ENCODE measurements around the gene ARHGAP8.
"Not testable (repeated sequence)": the region's sequence is repeated elsewhere in the genome, so short reads cannot be mapped to it uniquely, and the experiment has no call there.

The ARHGAP8 gene

DNA sequence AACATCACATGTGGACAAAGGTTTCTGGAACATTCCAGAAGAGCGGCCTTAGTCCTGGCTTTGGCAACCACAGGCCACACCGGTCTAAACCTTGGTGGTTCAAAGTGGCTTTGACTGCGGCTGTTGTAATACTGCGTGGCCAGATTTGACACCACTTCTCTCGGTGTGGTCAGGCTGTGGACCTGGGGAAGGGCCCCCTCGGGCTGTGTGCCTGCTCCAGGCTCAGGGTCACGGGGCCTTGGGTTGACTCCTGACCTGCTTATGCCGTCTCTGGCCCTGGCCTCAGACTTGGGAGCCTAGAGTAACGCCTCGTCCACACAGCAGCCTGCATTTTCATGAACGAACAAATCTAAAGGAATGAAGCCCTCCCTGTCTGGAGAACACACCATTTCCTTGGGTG, 139.4 kb downstream of the ARHGAP8 start:
- DNase-seq = no peak

DNA sequence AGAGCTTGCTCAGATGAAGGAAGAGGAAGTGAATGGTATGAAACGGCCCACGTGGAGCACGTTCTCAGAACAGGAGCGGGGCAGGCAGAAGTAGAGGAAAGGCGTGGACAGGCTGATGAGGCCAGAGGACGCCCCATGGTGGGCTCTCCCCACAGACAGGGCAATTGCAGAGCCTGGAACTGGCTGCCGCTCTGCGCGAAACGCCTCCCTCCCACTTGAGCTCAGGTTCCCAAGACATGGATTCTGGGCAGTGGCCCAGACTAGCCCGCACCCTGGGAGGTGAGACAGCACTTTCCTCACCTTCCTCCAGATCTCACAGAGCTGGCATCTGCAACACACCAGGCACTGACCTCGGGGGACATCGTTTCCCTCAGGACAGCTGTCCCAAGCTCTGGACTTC, 139.9 kb downstream of the ARHGAP8 start:
- DNase-seq = no peak

DNA sequence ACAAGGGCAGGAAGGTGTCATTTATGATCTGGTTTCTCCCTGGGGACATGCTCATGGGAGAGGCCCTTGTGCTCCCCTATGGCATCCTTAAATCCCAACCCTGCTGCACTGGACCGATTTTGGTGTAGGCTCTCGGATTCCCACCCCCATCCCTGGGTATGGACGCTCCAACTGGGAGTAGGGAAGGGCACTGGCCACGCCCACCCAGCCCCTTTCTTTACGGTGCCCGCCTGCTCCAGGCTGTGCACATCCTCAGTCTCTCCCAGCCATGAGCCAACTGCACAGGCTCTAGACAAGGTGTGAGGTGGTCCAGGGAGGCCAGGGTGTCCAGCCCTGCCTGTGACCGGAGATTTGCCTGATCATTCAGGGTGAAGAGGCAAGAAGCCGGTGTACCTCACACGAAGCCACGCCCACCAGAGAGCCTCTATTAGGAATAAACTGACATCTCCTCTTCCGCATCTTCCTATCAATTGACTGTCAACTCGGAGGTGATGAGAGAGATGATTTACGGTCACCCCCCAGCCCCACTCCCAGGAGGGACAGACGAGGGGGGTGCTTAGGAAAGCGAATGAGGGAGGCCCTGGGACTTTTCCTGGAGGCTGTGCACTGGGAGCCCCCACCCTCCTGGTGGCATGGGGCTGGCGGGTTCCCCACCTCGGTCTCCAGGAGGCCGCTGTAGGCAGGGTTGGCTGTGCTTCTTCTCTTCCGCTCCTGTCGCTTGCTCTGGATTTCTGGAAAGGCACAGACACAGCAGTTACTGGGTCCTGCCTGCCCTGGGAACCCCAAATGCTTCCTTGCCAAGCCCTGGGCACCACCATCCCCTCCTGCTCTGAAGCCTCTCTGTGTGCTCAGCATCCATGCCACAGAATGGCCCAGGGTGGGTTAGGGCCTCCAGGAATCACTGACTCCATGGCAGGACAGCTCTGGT, 140.7 kb downstream of the ARHGAP8 start:
- no peak for DNase-seq

DNA sequence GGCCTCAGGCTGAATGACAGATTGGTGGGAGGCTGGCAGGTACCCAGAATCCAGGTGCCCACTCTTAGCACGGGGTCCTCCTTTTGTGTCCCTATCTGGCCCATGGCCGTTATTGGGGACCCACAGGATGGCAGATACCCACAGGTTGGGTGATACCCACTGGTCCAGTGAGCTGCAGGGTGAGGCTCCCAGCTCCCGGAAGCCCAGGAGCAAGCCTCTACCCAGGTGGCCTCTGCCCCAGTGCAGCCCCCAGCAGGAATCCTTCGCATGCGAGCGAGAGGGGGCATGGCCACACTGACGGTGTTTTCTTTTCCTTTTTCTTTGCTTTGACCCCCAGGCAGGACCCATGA, 141.3 kb downstream of the ARHGAP8 start:
- DNase-seq = no peak

DNA sequence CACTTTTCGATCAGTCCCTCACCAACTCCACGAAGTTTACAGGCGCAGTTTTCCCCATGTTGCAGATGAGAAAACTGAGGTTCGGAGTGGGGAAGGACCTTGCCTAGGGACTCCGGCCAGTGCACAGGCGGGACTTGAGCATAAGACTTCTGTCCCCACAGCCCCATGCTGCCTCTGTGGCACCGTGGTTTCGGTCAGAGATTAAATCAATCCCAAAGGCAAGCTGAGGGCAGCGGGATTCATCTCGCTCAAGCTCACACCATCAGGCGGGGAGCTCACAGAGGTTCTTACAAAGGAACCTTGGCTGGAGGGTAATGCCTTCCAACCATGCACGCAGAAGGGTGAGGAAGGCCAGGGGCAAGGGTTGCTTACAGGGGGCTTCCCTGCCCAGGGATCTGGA, 141.9 kb downstream of the ARHGAP8 start:
- DNase-seq = no peak

DNA sequence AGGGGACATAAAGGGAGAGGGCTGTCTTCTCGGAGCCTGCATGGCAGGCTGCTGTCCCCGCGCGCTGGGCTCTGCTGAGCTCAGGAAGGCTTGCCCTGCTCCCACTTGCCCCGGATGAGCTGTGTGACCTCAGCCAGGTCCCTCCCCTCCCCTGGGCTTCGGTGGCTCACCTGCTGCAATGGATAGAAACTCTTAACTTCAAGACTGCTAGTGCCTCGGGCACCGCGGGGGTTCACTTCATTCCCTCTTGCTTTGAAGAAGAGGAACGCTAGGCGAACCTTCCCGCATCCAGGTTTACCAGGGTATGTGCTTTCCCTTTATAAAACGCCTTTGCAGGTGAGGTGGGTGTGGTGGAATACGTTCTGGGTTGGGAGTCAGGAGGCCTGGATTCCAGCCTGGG, 142.4 kb downstream of the ARHGAP8 start:
- no peak for DNase-seq

DNA sequence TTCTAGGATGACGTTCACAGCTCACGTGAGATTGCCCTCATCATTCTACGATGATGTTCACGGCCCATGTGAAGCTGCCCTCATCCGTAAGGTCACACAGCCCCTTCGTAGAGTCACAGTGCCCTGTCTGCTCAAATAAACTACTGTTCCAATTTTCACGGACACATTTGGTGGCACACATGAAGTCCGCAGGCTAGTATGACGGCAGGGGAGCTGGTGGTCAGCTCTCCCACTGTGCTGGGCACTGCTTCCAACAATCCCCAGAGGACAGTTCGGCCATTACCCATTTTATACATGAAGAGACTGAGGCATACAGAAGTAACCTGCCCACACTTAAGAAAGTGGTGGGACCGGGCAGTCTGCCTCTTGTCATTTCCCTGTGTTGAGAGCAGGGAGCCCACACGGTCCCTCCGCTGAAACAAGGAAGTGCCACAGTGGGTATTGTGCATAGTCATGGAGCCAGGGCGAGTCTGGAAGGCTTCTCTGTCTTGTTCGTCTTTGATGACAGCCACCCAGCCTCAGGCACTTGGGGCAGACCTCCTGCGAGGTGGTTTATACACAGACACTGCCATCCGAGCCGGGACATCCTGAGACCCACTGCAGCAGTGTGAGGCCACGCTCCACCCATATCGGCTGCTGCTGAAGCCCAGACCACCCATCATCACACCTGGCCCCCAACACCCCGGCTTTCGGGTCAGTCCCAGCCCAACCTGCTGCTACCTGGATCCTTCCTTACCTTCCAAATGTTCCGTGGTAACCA, 143.1 kb downstream of the ARHGAP8 start:
- no peak for DNase-seq

DNA sequence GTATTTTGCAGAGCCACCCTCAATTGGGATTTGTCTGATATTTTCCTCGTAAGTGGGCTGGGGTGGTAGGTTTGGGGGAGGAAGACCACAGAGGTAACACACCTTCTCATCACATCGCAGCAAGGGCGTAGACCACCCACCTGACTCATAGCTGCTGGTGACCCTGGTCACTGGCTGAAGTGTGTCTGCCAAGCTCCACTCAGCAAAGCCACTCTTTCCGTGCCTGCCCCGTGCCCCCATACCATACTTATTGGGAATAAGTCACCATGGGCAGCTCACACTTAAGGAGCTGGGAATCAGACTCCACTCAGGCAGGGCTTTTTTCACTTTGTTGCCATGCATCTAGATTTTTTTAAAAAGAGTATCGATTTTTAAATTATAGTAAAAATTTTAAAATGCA, 145.9 kb downstream of the ARHGAP8 start:
- no peak for DNase-seq

DNA sequence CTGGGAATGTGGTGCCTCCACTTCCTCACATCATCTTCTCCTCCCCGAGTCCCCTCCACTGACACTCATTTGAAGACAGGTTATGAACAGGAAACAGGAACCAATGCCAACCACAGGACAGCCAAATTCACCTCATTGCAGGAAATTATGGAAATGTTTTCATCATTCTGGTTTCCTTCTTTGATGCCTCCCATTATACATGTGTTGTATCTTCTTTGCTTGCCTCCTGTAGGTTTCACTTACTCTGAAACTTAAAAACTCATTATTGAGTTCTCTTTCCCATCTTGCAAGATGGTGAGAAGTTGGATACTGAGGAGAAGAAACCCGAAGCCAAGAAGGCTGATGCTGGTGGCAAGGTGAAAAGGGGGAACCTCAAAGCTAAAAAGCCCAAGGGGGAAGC, 148.9 kb downstream of the ARHGAP8 start:
- DNase-seq = no peak

DNA sequence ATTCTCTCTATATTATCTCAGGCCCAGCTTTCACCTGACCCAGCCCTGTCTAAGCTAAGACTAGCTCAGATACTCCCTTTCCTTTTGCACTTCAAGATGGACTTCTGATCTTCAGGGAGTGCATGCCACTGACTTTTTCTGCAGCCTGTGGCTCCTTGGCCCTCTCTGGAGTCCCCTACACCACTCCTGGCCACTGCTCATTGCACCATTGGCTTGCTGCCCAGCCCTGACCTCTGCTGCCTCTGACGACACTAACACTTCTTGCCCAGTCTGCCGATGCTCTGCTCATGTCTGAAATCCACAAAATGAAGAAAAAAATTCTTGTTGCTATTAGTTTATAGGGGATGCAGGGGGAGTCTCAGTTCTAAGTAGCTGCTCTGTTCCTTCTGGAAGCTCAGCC, 150.8 kb downstream of the ARHGAP8 start:
- DNase-seq = not testable (repeated sequence)

DNA sequence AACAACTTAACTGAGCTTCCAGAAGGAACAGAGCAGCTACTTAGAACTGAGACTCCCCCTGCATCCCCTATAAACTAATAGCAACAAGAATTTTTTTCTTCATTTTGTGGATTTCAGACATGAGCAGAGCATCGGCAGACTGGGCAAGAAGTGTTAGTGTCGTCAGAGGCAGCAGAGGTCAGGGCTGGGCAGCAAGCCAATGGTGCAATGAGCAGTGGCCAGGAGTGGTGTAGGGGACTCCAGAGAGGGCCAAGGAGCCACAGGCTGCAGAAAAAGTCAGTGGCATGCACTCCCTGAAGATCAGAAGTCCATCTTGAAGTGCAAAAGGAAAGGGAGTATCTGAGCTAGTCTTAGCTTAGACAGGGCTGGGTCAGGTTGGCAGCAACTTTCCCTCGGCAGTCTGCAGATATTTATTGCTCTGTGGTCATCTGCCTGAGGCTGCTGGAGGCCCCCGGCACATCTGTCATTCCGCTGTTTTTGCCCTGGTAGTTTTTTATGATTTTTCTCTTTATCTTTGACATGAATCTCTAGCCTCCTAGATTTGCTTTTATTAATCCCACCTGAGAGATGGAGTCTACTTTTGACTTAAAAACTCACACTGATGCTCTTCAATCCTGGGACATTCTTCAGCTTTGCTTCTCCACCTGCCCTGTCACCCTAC, 152.2 kb downstream of the ARHGAP8 start:
- DNase-seq = not testable (repeated sequence)

DNA sequence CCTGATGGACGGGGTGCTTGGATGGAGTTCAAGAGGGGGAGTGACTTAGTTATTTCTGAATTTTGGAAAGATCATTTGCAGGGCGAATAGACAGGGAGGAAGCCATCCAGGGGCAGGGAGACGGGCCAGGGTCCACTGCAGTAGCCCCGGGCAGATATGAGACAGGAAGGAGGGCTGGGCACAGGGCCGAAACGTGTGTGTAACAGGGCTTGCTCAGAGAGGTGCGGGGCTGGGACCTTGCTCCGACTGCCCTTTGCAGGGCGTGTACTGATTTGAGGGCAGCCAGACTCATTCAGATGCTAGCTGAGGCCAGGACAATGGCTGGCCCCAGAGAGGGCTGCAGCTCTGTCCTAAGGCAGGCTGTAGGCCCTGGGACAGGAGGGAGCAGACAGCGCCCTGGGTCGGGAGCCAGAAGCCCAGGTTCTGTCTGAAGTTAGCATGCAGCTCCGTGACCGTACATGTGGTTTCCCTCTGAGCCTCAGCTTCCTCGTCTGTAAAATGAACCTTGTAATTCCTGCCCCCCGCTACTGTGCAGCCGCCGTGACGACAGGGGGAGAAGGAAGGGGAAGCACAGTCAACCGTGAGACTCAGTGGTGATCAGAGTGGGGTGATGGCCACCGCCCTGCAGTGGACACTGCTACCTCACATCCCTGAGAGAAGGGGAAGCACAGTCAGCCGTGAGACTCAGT, 154.0 kb downstream of the ARHGAP8 start:
- DNase-seq = no peak

DNA sequence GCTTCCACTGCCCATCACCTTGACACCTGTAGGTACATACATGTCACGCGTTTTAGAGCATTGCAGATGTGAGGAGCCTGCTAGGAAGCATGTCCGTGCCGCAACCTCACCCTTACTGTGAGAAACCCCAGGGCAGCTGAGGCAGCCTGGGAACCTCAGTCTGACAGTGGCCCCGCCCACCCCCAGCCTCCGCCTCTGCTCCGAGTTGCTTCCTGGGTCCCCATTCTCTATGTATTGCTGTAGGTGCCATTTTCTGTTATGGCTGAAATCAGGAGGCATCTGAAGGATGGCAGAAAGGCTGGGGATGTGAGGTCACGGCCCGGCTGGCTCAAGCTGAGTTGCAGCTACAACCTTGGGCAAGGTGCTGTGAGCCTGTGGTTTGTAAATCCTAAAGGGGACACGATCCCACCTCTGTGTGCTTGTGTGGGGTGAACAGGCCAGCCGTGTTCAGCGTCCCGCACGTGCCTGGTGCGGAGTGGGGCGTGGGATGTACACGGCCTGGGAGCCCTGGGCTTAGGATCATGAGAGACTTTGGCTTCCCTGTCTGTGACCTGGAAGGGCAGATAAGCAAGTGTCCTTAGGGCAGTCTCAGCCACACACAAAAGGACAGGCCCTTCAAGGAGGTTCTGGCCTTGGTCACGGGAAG, 154.7 kb downstream of the ARHGAP8 start:
- no peak for DNase-seq

DNA sequence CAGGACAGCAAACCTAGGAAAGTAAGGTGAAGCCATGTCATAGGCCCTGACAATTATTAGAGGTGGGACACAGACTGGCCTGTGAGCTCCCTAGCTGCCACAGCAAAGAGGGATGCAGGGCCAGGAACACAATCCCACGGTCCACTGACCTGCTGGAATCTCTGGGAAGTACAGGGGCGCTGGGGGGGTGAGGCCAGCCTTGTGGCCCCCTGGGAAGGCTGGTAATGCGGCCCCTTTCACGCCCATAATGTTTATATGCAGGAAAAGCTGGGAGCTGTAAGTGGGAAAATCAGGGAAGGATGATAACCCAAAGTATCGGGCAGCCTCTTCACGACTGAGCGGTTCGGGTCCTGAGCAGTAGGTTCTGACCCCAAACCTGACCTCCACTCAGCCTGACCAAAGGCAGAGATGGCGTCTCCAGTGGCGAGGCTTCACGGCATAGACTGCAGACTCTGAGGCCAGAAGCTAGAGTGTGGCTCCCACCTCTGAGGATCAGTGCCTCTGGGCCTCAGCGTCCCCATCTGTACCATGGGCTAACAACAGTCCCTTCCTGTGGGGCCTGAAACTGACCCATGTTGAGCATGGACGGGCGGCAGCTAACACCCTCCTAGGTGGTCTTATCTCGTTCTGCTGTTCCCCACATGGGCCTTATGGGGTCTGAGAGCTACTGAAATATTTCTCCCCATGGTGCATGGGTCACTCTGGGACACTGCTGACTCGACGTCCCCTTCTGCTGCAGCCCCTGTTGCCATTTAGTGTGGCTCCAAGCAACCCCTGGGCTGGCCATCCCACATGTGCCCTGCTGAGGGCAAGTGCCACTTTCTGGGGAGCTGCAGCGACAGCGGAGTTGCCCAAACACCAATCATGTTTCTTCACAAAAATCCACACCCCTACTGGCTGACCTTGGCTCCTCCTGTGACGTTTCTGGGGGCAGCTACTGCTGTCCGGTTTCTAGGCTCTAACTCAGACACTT, 155.7 kb downstream of the ARHGAP8 start:
- DNase-seq = no peak

DNA sequence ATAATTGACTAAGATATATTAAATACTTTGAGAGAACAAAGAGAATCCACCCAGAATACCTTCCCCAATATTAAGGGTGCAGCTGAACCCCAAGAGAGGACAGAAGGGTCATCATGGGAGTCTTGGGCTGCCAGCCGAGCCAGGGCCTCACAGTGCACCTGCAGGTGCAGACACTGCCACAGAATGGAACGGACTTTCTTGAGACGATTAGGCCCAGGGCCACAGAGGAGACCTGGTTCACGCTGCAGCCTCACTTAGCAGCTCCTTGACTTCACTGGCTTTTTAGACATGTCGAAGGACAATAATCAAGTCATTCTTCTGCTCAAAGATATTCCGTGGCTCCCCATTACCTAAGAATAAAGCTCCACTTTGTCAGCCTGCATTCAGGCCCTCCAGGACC, 156.9 kb downstream of the ARHGAP8 start:
- no peak for DNase-seq
